ENCODE results near the gene ETNPPL. TPM values are rescaled to one million over a fixed set of nuclear protein-coding genes. Genes with fewer than 3 reads are reported as not detected.

Gene ETNPPL
- total RNA-seq (not detected), total RNA-seq (0 to 0.08 reads per million in 2 donors)

- peaks cover 6% of the 10 kb centered on the region for H3K36me3 Mint-ChIP-seq (ENCODE audit: low read depth)
- peaks cover 32% of the 10 kb centered on the region for H3K27me3 Mint-ChIP-seq
- DNase-seq, result no peak
- ATAC-seq, result peak; percentile 73
- peak within 1 kb of the TSS; percentile 98 for H3K4me3 Mint-ChIP-seq
- H3K9me3 ChIP-seq (ENCODE audit: control insufficient read depth, low read length, poor library complexity, severe bottlenecking), result no peaks in the 10 kb centered on the region
- no peak within 1 kb of the TSS for H3K27ac Mint-ChIP-seq
- peaks cover 18% of the 10 kb centered on the region for H3K4me1 Mint-ChIP-seq
Observed at GRCh38 chr4:108762559-108763225, at the start of gene ETNPPL. Gene ETNPPL, minus strand, starts transcription at chr4:108763053. Its CDS starts 155 bp downstream, at chr4:108762898.

GRCh38 chr4:108811486-108811885 is 48.6 kb upstream of the ETNPPL start:
- DNase-seq (no peak), ATAC-seq (no peak)
- H3K9me3 ChIP-seq (ENCODE audit: control insufficient read depth, low read length, poor library complexity, severe bottlenecking), result no peaks in the 10 kb centered on the region
- Mint-ChIP-seq H3K27ac (no peak overlapping the region), H3K27me3 (peaks cover 24% of the 10 kb centered on the region), H3K4me3 (no peak overlapping the region), H3K36me3 (ENCODE audit: low read depth) (peaks cover 3% of the 10 kb centered on the region), H3K4me1 (peaks cover 2% of the 10 kb centered on the region)

- H3K9me3 ChIP-seq (ENCODE audit: control insufficient read depth, low read length, poor library complexity, severe bottlenecking), result no peaks in the 10 kb centered on the region
- ATAC-seq (no peak), DNase-seq (no peak)
- Mint-ChIP-seq H3K4me1 (no peaks in the 10 kb centered on the region), H3K27ac (no peak overlapping the region), H3K4me3 (no peak overlapping the region), H3K36me3 (ENCODE audit: low read depth) (peaks cover 3% of the 10 kb centered on the region), H3K27me3 (peaks cover 14% of the 10 kb centered on the region)
Observed at GRCh38 chr4:108810087-108810486, 47.2 kb upstream of the ETNPPL start.

GRCh38 chr4:108804648-108805273 is 41.9 kb upstream of the ETNPPL start:
- Mint-ChIP-seq H3K4me1 (no peaks in the 10 kb centered on the region), H3K27ac (no peak overlapping the region), H3K4me3 (no peak overlapping the region), H3K36me3 (ENCODE audit: low read depth) (peaks cover 3% of the 10 kb centered on the region), H3K27me3 (no peaks in the 10 kb centered on the region)
- no peaks in the 10 kb centered on the region for H3K9me3 ChIP-seq (ENCODE audit: control insufficient read depth, low read length, poor library complexity, severe bottlenecking)
- DNase-seq, result no peak
- ATAC-seq, result no peak

- Mint-ChIP-seq H3K4me1 (no peaks in the 10 kb centered on the region), H3K27ac (no peak overlapping the region), H3K4me3 (no peak overlapping the region), H3K27me3 (peaks cover 5% of the 10 kb centered on the region), H3K36me3 (ENCODE audit: low read depth) (peaks cover 2% of the 10 kb centered on the region)
- DNase-seq (no peak), ATAC-seq (no peak)
- no peaks in the 10 kb centered on the region for H3K9me3 ChIP-seq (ENCODE audit: control insufficient read depth, low read length, poor library complexity, severe bottlenecking)
Observed at GRCh38 chr4:108799306-108799705, 36.5 kb upstream of the ETNPPL start.

GRCh38 chr4:108796173-108796572 is 33.3 kb upstream of the ETNPPL start:
- Mint-ChIP-seq H3K27ac (no peak overlapping the region), H3K36me3 (ENCODE audit: low read depth) (peaks cover 2% of the 10 kb centered on the region), H3K27me3 (peaks cover 5% of the 10 kb centered on the region), H3K4me1 (no peaks in the 10 kb centered on the region), H3K4me3 (no peak overlapping the region)
- H3K9me3 ChIP-seq (ENCODE audit: control insufficient read depth, low read length, poor library complexity, severe bottlenecking), result no peaks in the 10 kb centered on the region
- DNase-seq (no peak), ATAC-seq (no peak)

GRCh38 chr4:108795733-108796132 is 32.9 kb upstream of the ETNPPL start:
- H3K9me3 ChIP-seq (ENCODE audit: control insufficient read depth, low read length, poor library complexity, severe bottlenecking), result no peaks in the 10 kb centered on the region
- H3K27ac Mint-ChIP-seq, result no peak overlapping the region
- H3K4me1 Mint-ChIP-seq, result no peaks in the 10 kb centered on the region
- H3K36me3 Mint-ChIP-seq (ENCODE audit: low read depth), result peaks cover 2% of the 10 kb centered on the region
- peaks cover 5% of the 10 kb centered on the region for H3K27me3 Mint-ChIP-seq
- DNase-seq (no peak), ATAC-seq (no peak)
- H3K4me3 Mint-ChIP-seq, result no peak overlapping the region

- H3K9me3 ChIP-seq (ENCODE audit: control insufficient read depth, low read length, poor library complexity, severe bottlenecking), result no peaks in the 10 kb centered on the region
- no peak overlapping the region for H3K27ac Mint-ChIP-seq
- peaks cover 2% of the 10 kb centered on the region for H3K36me3 Mint-ChIP-seq (ENCODE audit: low read depth)
- no peaks in the 10 kb centered on the region for H3K4me1 Mint-ChIP-seq
- DNase-seq (no peak), ATAC-seq (no peak)
- H3K27me3 Mint-ChIP-seq, result peaks cover 2% of the 10 kb centered on the region
- H3K4me3 Mint-ChIP-seq, result no peak overlapping the region
Observed at GRCh38 chr4:108794136-108794535, 31.3 kb upstream of the ETNPPL start.

- no peaks in the 10 kb centered on the region for H3K9me3 ChIP-seq (ENCODE audit: control insufficient read depth, low read length, poor library complexity, severe bottlenecking)
- H3K27me3 Mint-ChIP-seq, result no peaks in the 10 kb centered on the region
- peaks cover 2% of the 10 kb centered on the region for H3K36me3 Mint-ChIP-seq (ENCODE audit: low read depth)
- H3K27ac Mint-ChIP-seq, result no peak overlapping the region
- DNase-seq, result no peak
- ATAC-seq, result no peak
- no peak overlapping the region for H3K4me3 Mint-ChIP-seq
- no peaks in the 10 kb centered on the region for H3K4me1 Mint-ChIP-seq
Observed at GRCh38 chr4:108793415-108793814, 30.6 kb upstream of the ETNPPL start.

GRCh38 chr4:108788731-108789130 is 25.9 kb upstream of the ETNPPL start:
- Mint-ChIP-seq H3K27me3 (peaks cover 7% of the 10 kb centered on the region), H3K36me3 (ENCODE audit: low read depth) (no peaks in the 10 kb centered on the region), H3K27ac (no peak overlapping the region), H3K4me3 (no peak overlapping the region), H3K4me1 (no peaks in the 10 kb centered on the region)
- DNase-seq, result no peak
- no peaks in the 10 kb centered on the region for H3K9me3 ChIP-seq (ENCODE audit: control insufficient read depth, low read length, poor library complexity, severe bottlenecking)
- no peak for ATAC-seq

- no peak for DNase-seq
- H3K4me1 Mint-ChIP-seq, result no peaks in the 10 kb centered on the region
- H3K9me3 ChIP-seq (ENCODE audit: control insufficient read depth, low read length, poor library complexity, severe bottlenecking), result no peaks in the 10 kb centered on the region
- H3K4me3 Mint-ChIP-seq, result no peak overlapping the region
- no peak overlapping the region for H3K27ac Mint-ChIP-seq
- no peaks in the 10 kb centered on the region for H3K36me3 Mint-ChIP-seq (ENCODE audit: low read depth)
- peaks cover 7% of the 10 kb centered on the region for H3K27me3 Mint-ChIP-seq
- no peak for ATAC-seq
Observed at GRCh38 chr4:108787724-108788123, 24.9 kb upstream of the ETNPPL start.

GRCh38 chr4:108787106-108787505 is 24.3 kb upstream of the ETNPPL start:
- no peak for DNase-seq
- Mint-ChIP-seq H3K36me3 (ENCODE audit: low read depth) (no peaks in the 10 kb centered on the region), H3K27me3 (peaks cover 7% of the 10 kb centered on the region), H3K4me3 (no peak overlapping the region), H3K27ac (no peak overlapping the region), H3K4me1 (no peaks in the 10 kb centered on the region)
- no peak for ATAC-seq
- H3K9me3 ChIP-seq (ENCODE audit: control insufficient read depth, low read length, poor library complexity, severe bottlenecking), result no peaks in the 10 kb centered on the region

- Mint-ChIP-seq H3K4me1 (no peaks in the 10 kb centered on the region), H3K36me3 (ENCODE audit: low read depth) (no peaks in the 10 kb centered on the region), H3K27ac (no peak overlapping the region), H3K4me3 (no peak overlapping the region), H3K27me3 (peaks cover 7% of the 10 kb centered on the region)
- no peaks in the 10 kb centered on the region for H3K9me3 ChIP-seq (ENCODE audit: control insufficient read depth, low read length, poor library complexity, severe bottlenecking)
- DNase-seq, result no peak
- ATAC-seq, result no peak
Observed at GRCh38 chr4:108786351-108786750, 23.5 kb upstream of the ETNPPL start.

All from T-helper 17 cell (primary cell).